SJCRH30 (cell line): Measurements from ENCODE around the gene LAD1. TPM values are rescaled to one million over a fixed set of nuclear protein-coding genes. Genes with fewer than 3 reads are reported as not detected.
A peak's percentile ranks its signal among the peaks of the same experiment; 100 is the strongest.

Source experiments
- DNase-seq, 2 experiments: peaks; one replicate each; pipeline ENCODE4 v3.0.0-alpha.2; 2015 to 2020
- H3K27ac ChIP-seq: fragments of 250-450 bp; sonication (Bioruptor Pico); 2 replicates; pipeline ENCODE4 v1.5.1; 2020; ENCODE audit warnings: mild to moderate bottlenecking, moderate library complexity
- H3K27me3 ChIP-seq: fragments of 250-450 bp; sonication (Bioruptor Pico); 2 replicates; pipeline ENCODE4 v1.5.1; 2020; ENCODE audit warnings: mild to moderate bottlenecking, moderate library complexity
- H3K36me3 ChIP-seq: fragments of 250-450 bp; sonication (Bioruptor Pico); 2 replicates; pipeline ENCODE4 v1.5.1; 2020; ENCODE audit warnings: mild to moderate bottlenecking, moderate library complexity
- H3K4me1 ChIP-seq: fragments of 250-450 bp; sonication (Bioruptor Pico); 2 replicates; pipeline ENCODE4 v1.5.1; 2020; ENCODE audit warnings: mild to moderate bottlenecking, moderate library complexity
- H3K4me3 ChIP-seq: fragments of 250-450 bp; sonication (Bioruptor Pico); 2 replicates; pipeline ENCODE4 v1.5.1; 2020; ENCODE audit warnings: mild to moderate bottlenecking, moderate library complexity
- H3K9me3 ChIP-seq: fragments of 250-450 bp; sonication (Bioruptor Pico); replicated peaks from 2 replicates; pipeline ENCODE4 v1.5.1; 2020; ENCODE audit warnings: mild to moderate bottlenecking, moderate library complexity
- total RNA-seq: library from RNA; depleted of rRNA; stranded (reverse); fragments of >200 nt; shearing (Covaris generic); gene quantifications from 2 replicates; pipeline ENCODE4 v1.2.3, GENCODE V29; 2014

The LAD1 gene
- total RNA-seq, 1 experiment from 2014 or later = 1.1 TPM

DNA sequence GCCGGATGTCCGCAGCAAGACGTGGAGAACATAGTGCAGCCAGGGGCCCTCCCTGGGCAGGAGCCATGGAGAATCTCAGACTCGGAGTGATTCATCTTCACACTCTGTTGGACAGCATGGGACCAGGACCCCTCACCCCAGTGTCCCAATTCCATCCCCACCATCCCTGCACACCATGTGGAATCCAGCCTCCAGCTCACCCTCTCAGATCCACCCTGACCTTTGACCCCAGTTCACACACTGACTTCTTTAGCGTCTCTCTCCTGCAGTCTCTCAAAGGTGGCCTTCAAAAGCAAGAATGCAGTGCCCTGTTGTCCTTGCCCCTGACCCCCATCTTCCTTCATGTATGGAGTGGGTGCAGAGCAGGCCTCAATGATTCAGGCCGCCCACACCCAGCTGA, 24.5 kb upstream of the LAD1 start:
- H3K27me3 ChIP-seq = no peaks in the 10 kb centered on the region
- no peak overlapping the region for H3K4me3 ChIP-seq
- peak overlapping the region; percentile 94 for H3K27ac ChIP-seq
- H3K36me3 ChIP-seq = no peaks in the 10 kb centered on the region
- no peak for DNase-seq
- H3K9me3 ChIP-seq = no peaks in the 10 kb centered on the region
- peaks cover 61% of the 10 kb centered on the region for H3K4me1 ChIP-seq

- DNase-seq = peak; percentile 94 to 97
- peak overlapping the region; percentile 94 for H3K27ac ChIP-seq
- H3K4me3 ChIP-seq = no peak overlapping the region; the same call in 1 of the 2 replicates
- no peaks in the 10 kb centered on the region for H3K27me3 ChIP-seq
- peaks cover 4% of the 10 kb centered on the region; the same call in 1 of the 2 replicates for H3K36me3 ChIP-seq
- peaks cover 64% of the 10 kb centered on the region for H3K4me1 ChIP-seq
- no peaks in the 10 kb centered on the region for H3K9me3 ChIP-seq
These were observed 23.4 kb upstream of the LAD1 start for GRCh38 chr1:201422436-201423030.

DNA sequence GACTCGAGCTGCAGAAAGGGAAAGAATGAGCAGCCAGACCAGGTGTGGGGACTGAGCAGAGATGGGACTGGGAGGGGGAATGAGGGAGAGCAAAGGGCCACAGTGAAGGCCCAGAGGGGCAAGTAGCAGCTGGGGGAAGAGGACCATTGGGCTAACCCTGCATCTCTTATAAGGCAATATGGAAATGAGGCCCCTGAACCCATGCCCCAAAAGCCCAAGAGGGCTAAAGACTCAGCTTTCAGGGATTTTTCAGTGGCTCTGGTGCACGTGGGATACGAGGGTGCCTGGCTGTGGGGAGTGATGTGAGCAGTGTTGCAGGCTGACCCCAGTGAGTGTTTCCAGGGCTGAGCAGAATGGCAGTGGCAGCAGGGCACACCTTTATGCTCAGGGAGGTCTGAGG, 22.9 kb upstream of the LAD1 start:
- DNase-seq = peak in 1 of 2 experiments; percentile 75
- Histone ChIP-seq H3K36me3 (peaks cover 9% of the 10 kb centered on the region), H3K4me1 (peaks cover 62% of the 10 kb centered on the region), H3K4me3 (peak overlapping the region; percentile 61), H3K27me3 (no peaks in the 10 kb centered on the region), H3K9me3 (no peaks in the 10 kb centered on the region), H3K27ac (peak overlapping the region; percentile 94)

DNA sequence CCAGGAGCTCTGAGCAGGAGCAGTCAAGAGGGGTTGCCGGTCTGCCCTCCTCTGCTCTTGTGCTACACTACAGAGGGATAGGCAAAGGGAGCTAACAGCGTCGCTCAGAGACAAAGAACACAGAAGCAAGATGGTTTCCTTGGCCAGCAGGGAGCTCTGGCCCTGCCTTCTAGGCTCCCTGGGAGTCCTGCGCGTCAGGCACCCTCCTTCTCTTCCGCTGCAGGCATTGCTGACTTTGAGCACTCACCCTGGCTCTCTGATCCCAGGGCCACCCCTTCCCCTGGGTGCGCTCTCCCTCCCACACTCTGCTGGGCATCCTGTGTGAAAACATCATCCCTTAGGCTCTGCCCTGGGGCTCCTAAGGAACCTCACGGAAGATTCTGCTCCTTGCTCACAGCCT, 21.9 kb upstream of the LAD1 start:
- Histone ChIP-seq H3K27me3 (no peaks in the 10 kb centered on the region), H3K9me3 (no peaks in the 10 kb centered on the region), H3K4me3 (peak overlapping the region; percentile 61), H3K4me1 (peaks cover 52% of the 10 kb centered on the region), H3K27ac (peak overlapping the region; percentile 94), H3K36me3 (peaks cover 19% of the 10 kb centered on the region)
- peak; percentile 68 to 73 for DNase-seq

- peak overlapping the region; percentile 61 for H3K4me3 ChIP-seq
- peaks cover 49% of the 10 kb centered on the region for H3K4me1 ChIP-seq
- H3K36me3 ChIP-seq = peaks cover 23% of the 10 kb centered on the region
- H3K9me3 ChIP-seq = no peaks in the 10 kb centered on the region
- peak; percentile 51 to 57 for DNase-seq
- H3K27ac ChIP-seq = peak overlapping the region; percentile 94
- H3K27me3 ChIP-seq = no peaks in the 10 kb centered on the region
These were observed 21.5 kb upstream of the LAD1 start for GRCh38 chr1:201420608-201421002.

DNA sequence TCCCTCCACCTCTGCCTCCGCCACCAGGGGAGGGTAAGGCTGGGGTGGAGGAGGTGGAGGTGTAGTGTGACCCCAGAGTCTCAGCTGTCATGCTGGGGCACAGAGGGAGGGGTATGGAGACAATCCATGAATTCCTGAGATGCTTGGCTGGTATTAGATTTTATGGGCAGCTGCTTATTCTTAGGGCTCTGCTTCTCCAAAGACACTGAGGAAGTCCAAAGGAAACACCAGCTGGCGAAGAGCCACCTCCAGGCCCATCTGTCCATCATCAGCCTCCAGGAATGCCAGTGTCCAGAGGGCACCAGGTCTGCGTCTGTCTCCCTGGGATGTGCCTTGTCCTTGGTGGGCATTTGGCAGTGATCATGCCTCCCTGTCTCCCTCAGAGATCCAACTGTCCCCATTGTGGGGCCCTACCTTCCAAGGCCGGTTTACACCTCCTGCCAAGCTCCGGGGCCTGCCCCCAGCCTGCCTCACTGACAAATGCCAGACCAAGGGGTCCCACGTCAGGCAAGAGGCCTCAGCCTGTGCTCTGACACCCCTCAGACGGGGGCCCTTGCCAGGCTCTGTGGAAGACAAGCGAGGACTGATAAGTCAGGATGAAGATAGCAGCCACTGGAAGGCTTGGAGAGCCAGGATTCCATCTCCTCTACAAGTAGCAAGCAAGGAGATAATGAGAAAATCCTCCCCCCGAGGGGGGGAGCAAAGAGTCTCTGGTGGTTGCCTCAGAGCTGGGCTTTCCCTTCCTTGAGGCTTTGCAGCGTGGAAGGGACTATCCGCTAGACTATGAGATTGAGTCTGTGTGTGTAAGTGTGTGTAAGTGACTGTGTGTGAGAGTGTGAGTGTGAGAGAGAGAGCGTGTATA, 20.9 kb upstream of the LAD1 start:
- peaks cover 49% of the 10 kb centered on the region for H3K4me1 ChIP-seq
- peak; percentile 85 to 87 for DNase-seq
- H3K9me3 ChIP-seq = no peaks in the 10 kb centered on the region
- peaks cover 30% of the 10 kb centered on the region for H3K36me3 ChIP-seq
- H3K4me3 ChIP-seq = peak overlapping the region; percentile 61
- H3K27me3 ChIP-seq = no peaks in the 10 kb centered on the region
- peak overlapping the region; percentile 94 for H3K27ac ChIP-seq

DNA sequence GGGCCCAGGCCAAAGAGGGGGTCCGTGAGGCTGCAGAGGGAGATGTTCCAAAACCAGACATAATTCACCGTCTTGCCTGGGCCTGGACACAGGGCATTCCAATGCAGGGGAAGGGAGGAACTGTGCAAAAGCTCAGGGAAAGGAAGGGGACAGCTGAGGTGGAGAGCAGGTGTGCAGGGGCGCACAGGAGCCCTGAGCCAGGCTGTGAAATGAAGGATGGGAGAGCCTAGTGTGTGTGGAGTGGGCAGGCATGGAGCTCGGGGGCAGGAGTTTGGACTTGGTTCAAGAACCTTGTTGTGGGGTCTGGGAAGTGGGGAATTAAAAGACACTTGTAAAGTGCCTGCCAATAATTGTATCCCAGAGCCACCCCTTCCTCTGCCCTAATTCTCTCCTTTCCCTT, 20.1 kb upstream of the LAD1 start:
- H3K4me3 ChIP-seq = peak overlapping the region; percentile 61
- H3K36me3 ChIP-seq = peaks cover 35% of the 10 kb centered on the region
- no peaks in the 10 kb centered on the region for H3K9me3 ChIP-seq
- H3K27ac ChIP-seq = peak overlapping the region; percentile 94
- H3K4me1 ChIP-seq = peaks cover 44% of the 10 kb centered on the region
- no peaks in the 10 kb centered on the region for H3K27me3 ChIP-seq
- peak; percentile 72 to 75 for DNase-seq

DNA sequence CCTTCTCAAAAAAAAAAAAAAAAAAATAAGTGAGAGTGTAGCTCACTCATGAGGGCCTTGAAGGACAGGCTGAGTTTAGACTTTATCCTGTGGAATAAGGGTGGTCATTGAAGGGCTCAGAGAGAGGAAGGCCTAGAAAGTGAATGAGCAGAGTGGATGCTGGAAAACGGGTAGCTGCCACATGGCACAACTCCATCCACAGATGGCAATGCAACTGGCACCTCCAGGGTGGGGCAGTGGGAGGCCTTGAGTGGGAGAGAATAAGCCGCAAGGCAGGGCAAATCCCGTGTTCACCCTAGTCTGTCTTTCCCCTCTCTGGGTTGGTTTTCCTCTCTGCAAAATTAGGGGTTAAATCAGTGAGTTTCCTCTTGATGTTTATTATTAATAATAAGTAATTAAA, 19.3 kb upstream of the LAD1 start:
- Histone ChIP-seq H3K4me3 (no peak overlapping the region), H3K9me3 (no peaks in the 10 kb centered on the region), H3K27ac (no peak overlapping the region), H3K36me3 (peaks cover 43% of the 10 kb centered on the region), H3K27me3 (no peaks in the 10 kb centered on the region), H3K4me1 (peaks cover 36% of the 10 kb centered on the region)
- no peak for DNase-seq

GRCh38 chr1:201414051-201414738, 15.1 kb upstream of the LAD1 start:
- Histone ChIP-seq H3K27ac (no peak overlapping the region), H3K36me3 (peaks cover 84% of the 10 kb centered on the region), H3K27me3 (no peaks in the 10 kb centered on the region), H3K4me3 (no peak overlapping the region), H3K9me3 (no peaks in the 10 kb centered on the region), H3K4me1 (peaks cover 11% of the 10 kb centered on the region)
- DNase-seq = no peak

GRCh38 chr1:201411292-201411691, 12.2 kb upstream of the LAD1 start:
- H3K4me1 ChIP-seq = peaks cover 10% of the 10 kb centered on the region

GRCh38 chr1:201409440-201409839, 10.3 kb upstream of the LAD1 start:
- no peak for DNase-seq
- Histone ChIP-seq H3K9me3 (no peaks in the 10 kb centered on the region), H3K4me3 (no peak overlapping the region), H3K4me1 (peaks cover 10% of the 10 kb centered on the region), H3K36me3 (peaks cover 84% of the 10 kb centered on the region), H3K27ac (no peak overlapping the region), H3K27me3 (no peaks in the 10 kb centered on the region)

More at GRCh38 chr1:201411292-201411691, 12.2 kb upstream of the LAD1 start:
- DNase-seq = no peak
- Histone ChIP-seq H3K27me3 (no peaks in the 10 kb centered on the region), H3K9me3 (no peaks in the 10 kb centered on the region), H3K27ac (no peak overlapping the region), H3K4me3 (no peak overlapping the region), H3K36me3 (peaks cover 95% of the 10 kb centered on the region)

GRCh38 chr1:201408834-201409200, 9.7 kb upstream of the LAD1 start:
- DNase-seq = no peak
- Histone ChIP-seq H3K4me1 (peaks cover 10% of the 10 kb centered on the region), H3K27ac (no peak overlapping the region), H3K36me3 (peaks cover 80% of the 10 kb centered on the region), H3K27me3 (no peaks in the 10 kb centered on the region), H3K9me3 (no peaks in the 10 kb centered on the region), H3K4me3 (no peak overlapping the region)

DNA sequence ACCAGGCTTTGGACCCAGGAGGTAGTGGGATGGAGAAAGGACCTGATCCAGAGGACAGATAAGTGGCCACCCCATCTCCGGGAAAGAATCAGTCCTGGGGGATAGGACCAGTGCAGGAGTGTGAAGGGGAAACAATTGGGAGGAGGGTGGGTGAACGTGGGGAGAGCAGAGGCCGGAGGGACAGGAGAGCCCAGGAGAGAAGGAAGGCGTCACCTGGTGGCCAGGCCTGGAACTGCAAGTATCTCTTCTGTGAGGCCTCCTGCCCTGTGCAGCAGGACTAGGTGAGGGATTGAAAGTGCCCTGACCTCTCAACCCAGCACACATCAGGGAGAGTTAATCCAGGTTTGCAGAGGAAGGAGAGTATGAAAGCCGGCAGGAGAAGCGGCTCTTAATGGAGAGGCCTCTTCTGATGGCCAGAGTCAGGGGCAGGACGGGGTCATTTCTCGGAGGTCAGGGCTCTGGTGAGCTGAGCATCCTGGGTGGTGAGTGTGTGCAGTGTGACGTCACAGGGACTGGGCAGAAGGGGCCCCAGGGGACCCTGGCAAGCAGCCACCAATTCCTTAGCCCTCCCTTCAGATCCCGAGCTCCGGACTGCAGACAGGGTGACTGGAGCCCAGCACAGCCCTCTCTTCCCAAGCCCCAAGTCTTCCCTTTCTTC, 9.2 kb upstream of the LAD1 start:
- no peak overlapping the region for H3K27ac ChIP-seq
- H3K4me3 ChIP-seq = no peak overlapping the region
- no peaks in the 10 kb centered on the region for H3K27me3 ChIP-seq
- peaks cover 75% of the 10 kb centered on the region for H3K36me3 ChIP-seq
- H3K9me3 ChIP-seq = no peaks in the 10 kb centered on the region
- DNase-seq = peak; percentile 89 to 96
- H3K4me1 ChIP-seq = peaks cover 10% of the 10 kb centered on the region

- Histone ChIP-seq H3K4me1 (peaks cover 10% of the 10 kb centered on the region), H3K36me3 (peaks cover 61% of the 10 kb centered on the region), H3K27ac (no peak overlapping the region), H3K27me3 (no peaks in the 10 kb centered on the region), H3K9me3 (no peaks in the 10 kb centered on the region), H3K4me3 (no peak overlapping the region)
- DNase-seq = no peak
These were observed 7.8 kb upstream of the LAD1 start for GRCh38 chr1:201406831-201407406.
